GM12873 (cell line): Measurements from ENCODE around the gene HDAC7.

Experiments
- TF ChIP-seq, protein P1 (sequence below): IDR thresholded peaks from 2 replicates; pipeline ENCODE4 v1.5.1; 2012; ENCODE audit warnings: low read depth, mild to moderate bottlenecking, moderate library complexity, low read length, control low read depth; ENCODE audit not compliant: insufficient read depth; ENCODE audit errors: missing control alignments

HDAC7 gene

GRCh38 chr12:47855502-47855901 is 35.8 kb upstream of the HDAC7 start:
- TF ChIP-seq, protein P1, sequence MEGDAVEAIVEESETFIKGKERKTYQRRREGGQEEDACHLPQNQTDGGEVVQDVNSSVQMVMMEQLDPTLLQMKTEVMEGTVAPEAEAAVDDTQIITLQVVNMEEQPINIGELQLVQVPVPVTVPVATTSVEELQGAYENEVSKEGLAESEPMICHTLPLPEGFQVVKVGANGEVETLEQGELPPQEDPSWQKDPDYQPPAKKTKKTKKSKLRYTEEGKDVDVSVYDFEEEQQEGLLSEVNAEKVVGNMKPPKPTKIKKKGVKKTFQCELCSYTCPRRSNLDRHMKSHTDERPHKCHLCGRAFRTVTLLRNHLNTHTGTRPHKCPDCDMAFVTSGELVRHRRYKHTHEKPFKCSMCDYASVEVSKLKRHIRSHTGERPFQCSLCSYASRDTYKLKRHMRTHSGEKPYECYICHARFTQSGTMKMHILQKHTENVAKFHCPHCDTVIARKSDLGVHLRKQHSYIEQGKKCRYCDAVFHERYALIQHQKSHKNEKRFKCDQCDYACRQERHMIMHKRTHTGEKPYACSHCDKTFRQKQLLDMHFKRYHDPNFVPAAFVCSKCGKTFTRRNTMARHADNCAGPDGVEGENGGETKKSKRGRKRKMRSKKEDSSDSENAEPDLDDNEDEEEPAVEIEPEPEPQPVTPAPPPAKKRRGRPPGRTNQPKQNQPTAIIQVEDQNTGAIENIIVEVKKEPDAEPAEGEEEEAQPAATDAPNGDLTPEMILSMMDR: no peak

GRCh38 chr12:47854531-47854930 is 34.8 kb upstream of the HDAC7 start:
- TF ChIP-seq, protein P1: no peak

DNA sequence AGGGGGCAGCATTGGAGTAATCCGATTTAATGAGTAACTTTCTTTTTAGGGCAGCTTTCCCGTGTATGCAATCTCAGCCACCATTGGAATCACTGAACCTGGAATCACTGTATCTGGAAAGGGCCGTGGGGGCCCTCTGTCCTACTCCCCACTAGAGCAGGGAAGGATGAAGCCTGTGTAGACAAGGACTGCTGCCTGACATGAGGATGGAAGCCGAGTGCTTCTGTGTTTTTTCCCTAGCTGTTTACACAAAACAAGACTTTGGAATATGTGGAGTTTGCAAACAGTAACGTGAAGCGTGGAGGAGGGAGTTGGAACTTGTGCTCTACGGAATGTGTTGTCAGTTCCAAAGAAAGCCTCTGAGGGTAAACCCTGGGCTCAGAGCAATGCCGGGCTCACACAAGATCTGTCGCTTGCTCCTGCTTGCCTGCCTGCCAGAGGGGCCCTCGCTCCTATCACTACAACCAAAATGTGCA is 32.4 kb upstream of the HDAC7 start:
- TF ChIP-seq, protein P1: no peak

DNA sequence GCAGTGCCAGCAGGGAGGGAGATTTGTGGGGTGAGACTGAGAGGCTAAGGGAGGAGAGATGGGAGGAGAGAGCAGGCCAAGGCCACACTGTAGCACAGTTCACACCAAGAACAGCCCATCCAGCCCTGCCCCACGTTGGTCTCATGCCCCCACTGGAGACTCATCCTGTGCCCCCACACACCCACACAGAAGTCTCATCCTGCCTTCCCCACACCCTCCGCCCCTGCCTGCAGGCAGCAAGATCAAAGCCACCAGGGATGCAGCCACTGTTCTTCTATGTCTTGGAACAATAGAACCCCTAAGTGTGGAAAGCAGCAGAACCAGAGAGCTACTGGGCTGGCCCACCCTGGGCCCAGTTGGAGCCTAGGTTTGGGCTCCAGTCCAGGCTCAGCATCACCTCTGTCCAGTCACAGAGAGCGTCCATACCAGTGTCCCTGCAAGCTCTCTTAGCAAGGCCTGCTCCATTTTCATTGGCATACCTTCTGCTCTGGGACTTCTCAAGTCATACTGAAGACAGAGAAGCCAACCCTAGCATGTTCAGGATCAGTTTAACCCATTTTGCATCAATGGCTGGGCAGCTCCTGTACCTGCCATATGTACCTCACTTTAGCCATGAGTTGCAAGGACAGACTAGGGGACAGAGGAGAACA is 31.7 kb upstream of the HDAC7 start:
- TF ChIP-seq, protein P1: no peak

DNA sequence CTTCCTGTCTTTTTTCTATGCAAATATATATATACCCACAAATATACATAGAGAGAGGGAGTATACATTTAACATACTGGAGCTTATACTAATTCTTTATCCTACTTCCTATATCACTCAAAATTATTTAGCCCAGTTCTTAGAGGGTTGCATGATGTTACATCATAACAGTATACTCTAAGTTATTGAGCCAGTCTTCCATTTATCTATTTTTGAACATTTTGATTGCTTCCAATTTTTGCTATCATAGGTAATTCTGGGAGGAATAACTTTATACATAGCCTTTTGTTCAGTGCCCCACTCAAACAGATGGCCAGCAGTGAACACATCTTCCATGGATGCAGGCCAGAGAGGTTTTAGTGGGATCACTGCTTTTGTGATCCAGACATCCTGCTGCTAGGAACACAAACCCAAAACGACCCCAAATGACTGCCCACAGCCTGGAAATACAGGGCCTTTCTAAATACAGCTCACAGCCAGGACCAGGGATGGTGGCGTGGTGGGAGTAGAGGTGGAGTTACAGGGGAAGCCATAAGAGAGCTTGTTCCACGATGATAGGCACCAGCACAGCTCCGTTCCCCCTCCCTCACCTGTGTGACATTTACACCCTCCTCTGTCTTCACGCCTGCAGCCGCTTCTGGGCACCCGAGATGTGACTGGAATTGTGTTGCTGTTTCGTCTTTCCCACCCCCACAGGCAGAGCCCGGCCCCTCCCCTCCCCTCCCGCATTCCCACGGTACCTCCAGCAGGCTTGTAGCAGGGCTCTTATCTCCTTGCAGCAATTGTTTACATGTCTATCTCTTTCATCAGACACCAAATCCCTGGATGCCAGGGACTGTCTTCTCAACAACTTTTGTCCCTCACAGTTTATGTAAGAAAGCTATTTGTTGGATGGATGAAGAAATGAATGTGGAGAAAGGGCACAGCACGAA is 30.7 kb upstream of the HDAC7 start:
- TF ChIP-seq, protein P1: no peak

DNA sequence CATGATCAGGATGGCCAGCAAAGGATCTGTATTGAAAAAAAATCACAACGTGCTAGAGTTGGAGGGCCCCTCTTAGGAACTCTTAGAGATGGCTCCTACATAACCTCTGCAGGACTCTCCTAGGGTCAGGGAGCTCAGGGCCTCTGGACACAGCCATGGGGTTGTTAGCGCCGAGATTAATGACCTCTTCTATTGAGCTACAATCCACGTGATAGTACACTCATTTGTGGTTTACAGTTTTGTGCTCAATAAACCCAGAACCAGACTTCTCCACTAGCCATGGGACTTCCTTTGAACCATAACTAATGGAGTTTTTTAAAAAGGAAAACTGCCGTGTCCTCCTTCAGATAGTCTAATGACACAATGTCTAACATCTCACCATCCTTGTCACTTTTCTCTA is 29.6 kb upstream of the HDAC7 start:
- TF ChIP-seq, protein P1: no peak

DNA sequence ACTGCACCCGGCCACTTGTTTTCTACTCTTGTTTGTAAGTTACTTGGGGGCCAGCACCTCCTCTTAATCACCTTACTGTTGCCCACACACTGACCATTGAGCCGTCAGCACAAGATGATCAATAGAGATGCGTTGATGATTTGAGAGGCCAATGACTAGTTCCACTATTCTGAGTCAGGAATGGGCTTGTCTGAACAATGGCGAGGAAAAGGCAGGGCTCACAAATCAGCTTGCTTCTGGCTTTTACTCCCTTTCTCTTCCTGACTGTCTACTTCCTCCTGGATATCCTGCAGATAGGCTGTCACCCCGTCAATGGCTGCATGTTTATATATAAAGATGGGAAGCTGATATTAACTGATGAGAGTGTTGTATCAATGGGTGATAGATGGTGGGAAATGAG is 29.1 kb upstream of the HDAC7 start:
- TF ChIP-seq, protein P1: no peak
